Thyroid gland (tissue), 4 donors: ENCODE data around the gene RNF213. TPM values are rescaled to one million over a fixed set of nuclear protein-coding genes. Genes with fewer than 3 reads are reported as not detected.
A peak's percentile ranks its signal among the peaks of the same experiment; 100 is the strongest.

Experiments
- DNase-seq, 2 donors: peaks; one replicate each; pipeline ENCODE4 v3.0.0-alpha.2; 2019
- H3K27ac ChIP-seq, 3 donors: fragments of 200-600 bp; sonication (generic); 1 replicate in 2 of 3; 2 replicates in 1 of 3; pipeline ENCODE4 v1.5.1; 2016 to 2019; ENCODE audit warnings: mild to moderate bottlenecking in 1 of 3, moderate library complexity in 1 of 3
- H3K27me3 ChIP-seq: fragments of 200-600 bp; sonication (generic); one replicate; pipeline ENCODE4 v1.5.1; 2019
- H3K36me3 ChIP-seq, 2 donors: fragments of 200-600 bp; sonication (generic); one replicate each; pipeline ENCODE4 v1.5.1; 2016 to 2019
- H3K4me1 ChIP-seq, 2 donors: fragments of 200-600 bp; sonication (generic); one replicate each; pipeline ENCODE4 v1.5.1; 2017 to 2019
- H3K4me3 ChIP-seq, 3 donors: fragments of 200-600 bp; sonication (generic); replicated peaks in 1 of 3; 1 replicate in 2 of 3; 2 replicates in 1 of 3; pipeline ENCODE4 v1.5.1; 2016; ENCODE audit warnings: mild to moderate bottlenecking in 1 of 3
- H3K9me3 ChIP-seq: fragments of 200-600 bp; sonication (generic); one replicate; pipeline ENCODE4 v1.5.1; 2017
- CTCF ChIP-seq, 6 experiments: fragments of 200-600 bp in 3 of 6; fragments of 450-650 bp in 3 of 6; sonication (generic) in 3 of 6; IDR thresholded peaks; one replicate each; pipeline ENCODE4 v1.5.1; 2016 to 2019; ENCODE audit warnings: antibody characterized with exemption in 6 of 6, mild to moderate bottlenecking in 2 of 6, inconsistent platforms in 1 of 6, moderate library complexity in 1 of 6
- POLR2A ChIP-seq, 2 donors: fragments of 450-650 bp; IDR thresholded peaks; one replicate each; pipeline ENCODE4 v1.6.1; 2017; ENCODE audit warnings: antibody characterized with exemption in 2 of 2, mild to moderate bottlenecking in 2 of 2, moderate library complexity in 1 of 2
- WGBS, 2 donors: methylation state at CpG; one replicate each; pipeline ENCODE4 v1.1.5; 2017; 5-methylcytosine and 5-hydroxymethylcytosine counted together
- intact Hi-C: fragments of 100-400 bp; cut with DNase I; formaldehyde crosslinking; loops from one replicate; pipeline ENCODE4 v1.15.1; 2023
- total RNA-seq, 4 donors: library from RNA; depleted of rRNA; stranded (reverse); fragments of >200 nt; gene quantifications; one replicate each; pipeline ENCODE4 v1.2.3, GENCODE V29; 2016

RNF213 gene
- total RNA-seq, 4 donors from 2014 or later, result 107 to 245 (median 187) TPM

GRCh38 chr17:80260069-80260535 lies 550 bp upstream of the RNF213 start:
- intact Hi-C loops, result loop anchor here (5.0 kb wide), 1 partner anchor 38 kb away; the partner anchor contains the start of genes SGSH and SLC26A11
- Histone ChIP-seq H3K27ac (peak overlapping the region; percentile 67 to 94 (median 92)), H3K36me3 (peaks cover 0 to 4% of the 10 kb centered on the region in 2 donors), H3K9me3 (no peaks in the 10 kb centered on the region), H3K4me1 (peaks cover 32 to 58% of the 10 kb centered on the region in 2 donors), H3K4me3 (peak overlapping the region in 2 of 3 donors; percentile 32 to 47), H3K27me3 (no peaks in the 10 kb centered on the region)
- peak; percentile 84 to 85 for DNase-seq
- WGBS, 2 donors, result 1 to 6% methylated on average over 9 to 10 of the region's 63 CpGs
- TF ChIP-seq CTCF (IDR thresholded peaks at IDR 0.05) (no peak), POLR2A (IDR thresholded peaks at IDR 0.05) (peak; percentile 8 to 70)

GRCh38 chr17:80261159-80261894 lies 675 bp downstream of the RNF213 start:
- intact Hi-C loops, result loop anchor here (5.0 kb wide), 1 partner anchor 39 kb away; the partner anchor contains the start of genes SGSH and SLC26A11
- no peak for TF ChIP-seq POLR2A (IDR thresholded peaks at IDR 0.05)
- no peaks in the 10 kb centered on the region for H3K27me3 ChIP-seq
- peak overlapping the region; percentile 54 to 100 (median 83) for H3K4me3 ChIP-seq
- H3K4me1 ChIP-seq, result peaks cover 20 to 46% of the 10 kb centered on the region in 2 donors
- H3K9me3 ChIP-seq, result no peaks in the 10 kb centered on the region
- WGBS, 2 donors, result 4 to 21% methylated on average over 10 to 32 of the region's 45 CpGs
- peaks cover 0 to 4% of the 10 kb centered on the region in 2 donors for H3K36me3 ChIP-seq
- H3K27ac ChIP-seq, result peak overlapping the region; percentile 93 to 99 (median 98)
- DNase-seq, result peak; percentile 66 to 69

- peaks cover 0 to 4% of the 10 kb centered on the region in 2 donors for H3K36me3 ChIP-seq
- TF ChIP-seq CTCF (IDR thresholded peaks at IDR 0.05) (no peak), POLR2A (IDR thresholded peaks at IDR 0.05) (no peak)
- WGBS, 2 donors, result 35 to 57% methylated on average over 8 of the region's 8 CpGs
- no peaks in the 10 kb centered on the region for H3K9me3 ChIP-seq
- peak overlapping the region in 1 of 3 donors; percentile 100 for H3K4me3 ChIP-seq
- DNase-seq, result no peak
- intact Hi-C loops, result loop anchor here (5.0 kb wide), 1 partner anchor 40 kb away; the partner anchor contains the start of genes SGSH and SLC26A11
- H3K27ac ChIP-seq, result peak overlapping the region; percentile 93 to 99 (median 98)
- peaks cover 19 to 40% of the 10 kb centered on the region in 2 donors for H3K4me1 ChIP-seq
- H3K27me3 ChIP-seq, result no peaks in the 10 kb centered on the region
Measured at GRCh38 chr17:80261895-80262279, 1.2 kb downstream of the RNF213 start.

GRCh38 chr17:80262291-80262690 lies 1.6 kb downstream of the RNF213 start:
- H3K4me3 ChIP-seq, result peak overlapping the region in 1 of 3 donors; percentile 100
- 64 to 74% methylated on average over 3 of the region's 3 CpGs for WGBS, 2 donors
- peaks cover 0 to 6% of the 10 kb centered on the region in 2 donors for H3K36me3 ChIP-seq
- H3K27me3 ChIP-seq, result no peaks in the 10 kb centered on the region
- H3K9me3 ChIP-seq, result no peaks in the 10 kb centered on the region
- no peak for DNase-seq
- no peak for TF ChIP-seq CTCF (IDR thresholded peaks at IDR 0.05)
- TF ChIP-seq POLR2A (IDR thresholded peaks at IDR 0.05), result no peak
- intact Hi-C loops, result loop anchor here (5.0 kb wide), 1 partner anchor 40 kb away; the partner anchor contains the start of genes SGSH and SLC26A11
- peaks cover 19 to 39% of the 10 kb centered on the region in 2 donors for H3K4me1 ChIP-seq
- peak overlapping the region; percentile 93 to 99 (median 98) for H3K27ac ChIP-seq

GRCh38 chr17:80262775-80263244 lies 2.2 kb downstream of the RNF213 start:
- peaks cover 0 to 11% of the 10 kb centered on the region in 2 donors for H3K36me3 ChIP-seq
- peak overlapping the region; percentile 34 to 99 (median 98) for H3K27ac ChIP-seq
- H3K27me3 ChIP-seq, result no peaks in the 10 kb centered on the region
- H3K4me1 ChIP-seq, result peaks cover 19 to 39% of the 10 kb centered on the region in 2 donors
- intact Hi-C loops, result loop anchor here (5.0 kb wide), 1 partner anchor 41 kb away; the partner anchor contains the start of genes SGSH and SLC26A11
- H3K4me3 ChIP-seq, result no peak overlapping the region
- peak in 1 of 2 donors; percentile 39 for DNase-seq
- TF ChIP-seq POLR2A (IDR thresholded peaks at IDR 0.05) (no peak), CTCF (IDR thresholded peaks at IDR 0.05) (no peak)
- WGBS, 2 donors, result 50 to 79% methylated on average over 1 to 8 of the region's 8 CpGs
- no peaks in the 10 kb centered on the region for H3K9me3 ChIP-seq
